CD8-positive, alpha-beta memory T cell (primary cell): ENCODE results near the gene DPF3. TPM values are rescaled to one million over a fixed set of nuclear protein-coding genes. Genes with fewer than 3 reads are reported as not detected.
A peak's percentile ranks its signal among the peaks of the same experiment; 100 is the strongest.

Experiments
- CTCF ChIA-PET: fragments of 350-600 bp; sonication (Branson Sonifier 250); formaldehyde crosslinking; loops from one replicate; lab custom pipeline; 2021; ENCODE audit warnings: antibody characterized with exemption; lab: Charles Lee
- POLR2A ChIA-PET: fragments of 350-600 bp; sonication (Branson Sonifier 250); formaldehyde crosslinking; loops from one replicate; lab custom pipeline; 2021; ENCODE audit warnings: antibody characterized with exemption; lab: Charles Lee
- DNase-seq, 5 donors: peaks; one replicate each; pipeline versions ENCODE4 v3.0.0 to v3.0.0-alpha.2; 2020 to 2022; ENCODE audit warnings: mixed read lengths in 1 of 5
- H3K27ac ChIP-seq: one replicate; pipeline ENCODE4 v1.7.0; 2013; ENCODE audit warnings: low read depth, mild to moderate bottlenecking, low read length, moderate library complexity
- H3K27me3 ChIP-seq: 2 replicates; pipeline ENCODE4 v1.7.0; 2013; ENCODE audit warnings: low read length, mild to moderate bottlenecking; ENCODE audit not compliant: insufficient read depth, poor library complexity, severe bottlenecking
- H3K36me3 ChIP-seq: 2 replicates; pipeline ENCODE4 v1.7.0; 2013; ENCODE audit warnings: mild to moderate bottlenecking, low read length, moderate library complexity; ENCODE audit not compliant: insufficient read depth
- H3K4me1 ChIP-seq: 2 replicates; pipeline ENCODE4 v1.7.0; 2013; ENCODE audit warnings: mild to moderate bottlenecking, low read length, moderate library complexity; ENCODE audit not compliant: insufficient read depth
- H3K4me3 ChIP-seq: 2 replicates; pipeline ENCODE4 v1.7.0; 2013; ENCODE audit warnings: mild to moderate bottlenecking, low read length
- H3K9me3 ChIP-seq: 2 replicates; pipeline ENCODE4 v1.7.0; 2013; ENCODE audit warnings: mild to moderate bottlenecking, low read length
- H3K27ac Mint-ChIP-seq, 8 donors: one replicate each; pipeline ENCODE4 v1.8.0; 2020 to 2021; ENCODE audit warnings: mixed read lengths in 8 of 8, mild to moderate bottlenecking in 6 of 8, inconsistent platforms in 3 of 8, moderate library complexity in 3 of 8
- H3K27me3 Mint-ChIP-seq, 2 donors: one replicate each; pipeline ENCODE4 v1.8.0; 2020 to 2021; ENCODE audit warnings: mixed read lengths in 2 of 2, mild to moderate bottlenecking in 1 of 2, moderate library complexity in 1 of 2
- H3K36me3 Mint-ChIP-seq, 3 donors: one replicate each; pipeline ENCODE4 v1.8.0; 2020 to 2021; ENCODE audit warnings: mixed read lengths in 3 of 3, inconsistent platforms in 1 of 3, mild to moderate bottlenecking in 1 of 3
- H3K4me1 Mint-ChIP-seq, 3 donors: one replicate each; pipeline ENCODE4 v1.8.0; 2020 to 2021; ENCODE audit warnings: mixed read lengths in 3 of 3, inconsistent platforms in 1 of 3, mild to moderate bottlenecking in 1 of 3
- H3K4me3 Mint-ChIP-seq, 7 donors: one replicate each; pipeline ENCODE4 v1.8.0; 2020 to 2021; ENCODE audit warnings: mixed read lengths in 7 of 7, mild to moderate bottlenecking in 6 of 7, moderate library complexity in 4 of 7, inconsistent platforms in 2 of 7
- H3K9me3 Mint-ChIP-seq, 5 donors: one replicate each; pipeline ENCODE4 v1.8.0; 2020 to 2022; ENCODE audit warnings: mixed read lengths in 5 of 5, mild to moderate bottlenecking in 3 of 5, moderate library complexity in 2 of 5, inconsistent platforms in 1 of 5
- polyA plus RNA-seq: library from polyadenylated mRNA; unstranded; fragments of 300-500 nt; fragmentation: Illumina TruSeq; gene quantifications from one replicate; pipeline ENCODE4 v1.2.3, GENCODE V29; 2021
- total RNA-seq, 2 experiments: library from RNA; stranded (reverse); gene quantifications; one replicate each; pipeline ENCODE4 v1.2.3, GENCODE V29; 2021

Gene DPF3
- total and polyA plus RNA-seq, 3 experiments from 2014 or later = 0.50 to 1.3 (median 0.62) TPM

GRCh38 chr14:72815430-72815829 is 78.5 kb downstream of the DPF3 start:
- no peak for DNase-seq
- Mint-ChIP-seq H3K27ac (no peak overlapping the region), H3K9me3 (peaks cover 0 to 6% (median 5%) of the 10 kb centered on the region in 5 donors), H3K4me3 (no peak overlapping the region), H3K4me1 (peaks cover 2 to 10% (median 7%) of the 10 kb centered on the region in 3 donors), H3K36me3 (peaks cover 0 to 4% (median 0%) of the 10 kb centered on the region in 3 donors), H3K27me3 (peaks cover 0 to 8% of the 10 kb centered on the region in 2 donors)
- Histone ChIP-seq H3K4me1 (peaks cover 2% of the 10 kb centered on the region), H3K27ac (no peak overlapping the region), H3K4me3 (no peak overlapping the region), H3K27me3 (no peaks in the 10 kb centered on the region), H3K36me3 (no peaks in the 10 kb centered on the region), H3K9me3 (no peaks in the 10 kb centered on the region)
- POLR2A ChIA-PET = no interaction called here
- CTCF ChIA-PET = no interaction called here

- peaks cover 0 to 8% of the 10 kb centered on the region in 2 donors for H3K27me3 Mint-ChIP-seq
- peak overlapping the region in 2 of 8 donors; percentile 43 to 66 for H3K27ac Mint-ChIP-seq
- no peak overlapping the region for H3K4me3 Mint-ChIP-seq
- ChIA-PET POLR2A (no interaction called here), CTCF (no interaction called here)
- no peak overlapping the region for H3K4me3 ChIP-seq
- no peak overlapping the region for H3K27ac ChIP-seq
- H3K4me1 ChIP-seq = peaks cover 12% of the 10 kb centered on the region
- DNase-seq = no peak
- no peaks in the 10 kb centered on the region for H3K36me3 ChIP-seq
- H3K4me1 Mint-ChIP-seq = peaks cover 10 to 26% (median 22%) of the 10 kb centered on the region in 3 donors
- H3K36me3 Mint-ChIP-seq = peaks cover 0 to 3% (median 0%) of the 10 kb centered on the region in 3 donors
- no peaks in the 10 kb centered on the region for H3K9me3 ChIP-seq
- no peaks in the 10 kb centered on the region for H3K9me3 Mint-ChIP-seq
- H3K27me3 ChIP-seq = no peaks in the 10 kb centered on the region
These were observed 81.5 kb downstream of the DPF3 start for GRCh38 chr14:72812292-72812851.

GRCh38 chr14:72810201-72810600 is 83.7 kb downstream of the DPF3 start:
- Histone ChIP-seq H3K36me3 (no peaks in the 10 kb centered on the region), H3K27ac (no peak overlapping the region), H3K27me3 (no peaks in the 10 kb centered on the region), H3K4me1 (peaks cover 12% of the 10 kb centered on the region), H3K9me3 (no peaks in the 10 kb centered on the region), H3K4me3 (no peak overlapping the region)
- Mint-ChIP-seq H3K27me3 (peaks cover 0 to 3% of the 10 kb centered on the region in 2 donors), H3K4me3 (peak overlapping the region in 5 of 7 donors; percentile 46 to 72 (median 57)), H3K36me3 (peaks cover 0 to 1% (median 0%) of the 10 kb centered on the region in 3 donors), H3K27ac (peak overlapping the region; percentile 9 to 91 (median 45)), H3K9me3 (no peaks in the 10 kb centered on the region), H3K4me1 (peaks cover 10 to 26% (median 21%) of the 10 kb centered on the region in 3 donors)
- ChIA-PET POLR2A (no interaction called here), CTCF (no interaction called here)
- DNase-seq = peak in 4 of 5 donors; percentile 38 to 66 (median 48)

GRCh38 chr14:72809063-72809462 is 84.8 kb downstream of the DPF3 start:
- CTCF ChIA-PET = no interaction called here
- no peak for DNase-seq
- H3K27ac ChIP-seq = no peak overlapping the region
- no peaks in the 10 kb centered on the region for H3K36me3 ChIP-seq
- H3K27me3 ChIP-seq = no peaks in the 10 kb centered on the region
- Mint-ChIP-seq H3K27me3 (peaks cover 0 to 1% of the 10 kb centered on the region in 2 donors), H3K36me3 (peaks cover 0 to 1% (median 0%) of the 10 kb centered on the region in 3 donors), H3K4me3 (no peak overlapping the region), H3K4me1 (peaks cover 10 to 26% (median 21%) of the 10 kb centered on the region in 3 donors), H3K9me3 (no peaks in the 10 kb centered on the region), H3K27ac (peak overlapping the region in 4 of 8 donors; percentile 22 to 75 (median 42))
- H3K4me3 ChIP-seq = no peak overlapping the region
- POLR2A ChIA-PET = no interaction called here
- peaks cover 12% of the 10 kb centered on the region for H3K4me1 ChIP-seq
- no peaks in the 10 kb centered on the region for H3K9me3 ChIP-seq

- CTCF ChIA-PET = no interaction called here
These were observed 85.3 kb downstream of the DPF3 start for GRCh38 chr14:72808564-72808963.

GRCh38 chr14:72802588-72802946 is 91.3 kb downstream of the DPF3 start:
- Histone ChIP-seq H3K27me3 (no peaks in the 10 kb centered on the region), H3K4me1 (no peaks in the 10 kb centered on the region), H3K27ac (no peak overlapping the region), H3K4me3 (no peak overlapping the region), H3K9me3 (no peaks in the 10 kb centered on the region), H3K36me3 (no peaks in the 10 kb centered on the region)
- Mint-ChIP-seq H3K9me3 (no peaks in the 10 kb centered on the region), H3K4me3 (no peak overlapping the region), H3K36me3 (peaks cover 0 to 1% (median 0%) of the 10 kb centered on the region in 3 donors), H3K27ac (peak overlapping the region in 1 of 8 donors; percentile 54), H3K27me3 (peaks cover 0 to 4% of the 10 kb centered on the region in 2 donors), H3K4me1 (peaks cover 0 to 21% (median 17%) of the 10 kb centered on the region in 3 donors)
- ChIA-PET CTCF (no interaction called here), POLR2A (no interaction called here)
- no peak for DNase-seq

More at GRCh38 chr14:72808564-72808963, 85.3 kb downstream of the DPF3 start:
- Mint-ChIP-seq H3K36me3 (peaks cover 0 to 1% (median 0%) of the 10 kb centered on the region in 3 donors), H3K27ac (peak overlapping the region in 2 of 8 donors; percentile 22 to 32), H3K4me3 (no peak overlapping the region), H3K9me3 (no peaks in the 10 kb centered on the region), H3K4me1 (peaks cover 10 to 26% (median 21%) of the 10 kb centered on the region in 3 donors), H3K27me3 (no peaks in the 10 kb centered on the region)
- POLR2A ChIA-PET = no interaction called here
- H3K9me3 ChIP-seq = no peaks in the 10 kb centered on the region
- no peaks in the 10 kb centered on the region for H3K36me3 ChIP-seq
- H3K27ac ChIP-seq = no peak overlapping the region
- DNase-seq = no peak
- no peak overlapping the region for H3K4me3 ChIP-seq
- no peaks in the 10 kb centered on the region for H3K27me3 ChIP-seq
- H3K4me1 ChIP-seq = peaks cover 12% of the 10 kb centered on the region

GRCh38 chr14:72801836-72802587 is 91.9 kb downstream of the DPF3 start:
- H3K27ac ChIP-seq = no peak overlapping the region
- Mint-ChIP-seq H3K36me3 (peaks cover 0 to 1% (median 0%) of the 10 kb centered on the region in 3 donors), H3K27me3 (peaks cover 0 to 4% of the 10 kb centered on the region in 2 donors), H3K4me1 (peaks cover 0 to 21% (median 17%) of the 10 kb centered on the region in 3 donors), H3K27ac (peak overlapping the region in 2 of 8 donors; percentile 5 to 19), H3K9me3 (no peaks in the 10 kb centered on the region), H3K4me3 (no peak overlapping the region)
- ChIA-PET CTCF (no interaction called here), POLR2A (no interaction called here)
- H3K27me3 ChIP-seq = no peaks in the 10 kb centered on the region
- no peak for DNase-seq
- H3K9me3 ChIP-seq = no peaks in the 10 kb centered on the region
- H3K36me3 ChIP-seq = no peaks in the 10 kb centered on the region
- no peak overlapping the region for H3K4me3 ChIP-seq
- H3K4me1 ChIP-seq = no peaks in the 10 kb centered on the region

GRCh38 chr14:72801381-72801812 is 92.5 kb downstream of the DPF3 start:
- H3K4me1 ChIP-seq = no peaks in the 10 kb centered on the region
- Mint-ChIP-seq H3K36me3 (peaks cover 0 to 1% (median 0%) of the 10 kb centered on the region in 3 donors), H3K9me3 (no peaks in the 10 kb centered on the region), H3K27ac (peak overlapping the region in 2 of 8 donors; percentile 5 to 76), H3K27me3 (peaks cover 0 to 4% of the 10 kb centered on the region in 2 donors), H3K4me1 (peaks cover 0 to 21% (median 17%) of the 10 kb centered on the region in 3 donors), H3K4me3 (peak overlapping the region in 1 of 7 donors; percentile 57)
- H3K36me3 ChIP-seq = no peaks in the 10 kb centered on the region
- H3K4me3 ChIP-seq = no peak overlapping the region
- no peaks in the 10 kb centered on the region for H3K27me3 ChIP-seq
- DNase-seq = no peak
- no peak overlapping the region for H3K27ac ChIP-seq
- no peaks in the 10 kb centered on the region for H3K9me3 ChIP-seq
- ChIA-PET CTCF (no interaction called here), POLR2A (no interaction called here)
